ENCODE data around the gene SCAF11.

The SCAF11 gene

GRCh38 chr12:45918818-45919217 is 71.6 kb downstream of the SCAF11 start:
- DNase-seq (ENCODE audit: low spot score): no peak

GRCh38 chr12:45915405-45915804 is 75.0 kb downstream of the SCAF11 start:
- DNase-seq (ENCODE audit: low spot score): peak; percentile 7

GRCh38 chr12:45914090-45914489 is 76.3 kb downstream of the SCAF11 start:
- DNase-seq (ENCODE audit: low spot score): peak; percentile 76

- no peak for DNase-seq (ENCODE audit: low spot score)
Observed at GRCh38 chr12:45913631-45914030, 76.7 kb downstream of the SCAF11 start.

- no peak for DNase-seq (ENCODE audit: low spot score)
Observed at GRCh38 chr12:45912774-45913173, 77.6 kb downstream of the SCAF11 start.

- DNase-seq (ENCODE audit: low spot score): no peak
Observed at GRCh38 chr12:45909041-45909713, 81.2 kb downstream of the SCAF11 start.

GRCh38 chr12:45907955-45908354 is 82.4 kb downstream of the SCAF11 start:
- no peak for DNase-seq (ENCODE audit: low spot score)

GRCh38 chr12:45898094-45898493 is 92.3 kb downstream of the SCAF11 start:
- DNase-seq (ENCODE audit: low spot score): no peak

GRCh38 chr12:45895961-45896360 is 94.4 kb downstream of the SCAF11 start:
- no peak for DNase-seq (ENCODE audit: low spot score)

GRCh38 chr12:45893240-45893639 is 97.1 kb downstream of the SCAF11 start:
- DNase-seq (ENCODE audit: low spot score): no peak

- no peak for DNase-seq (ENCODE audit: low spot score)
Observed at GRCh38 chr12:45890276-45890675, 100.1 kb downstream of the SCAF11 start.

GRCh38 chr12:45887544-45887943 is 102.8 kb downstream of the SCAF11 start:
- no peak for DNase-seq (ENCODE audit: low spot score)

- no peak for DNase-seq (ENCODE audit: low spot score)
Observed at GRCh38 chr12:45886685-45887084, 103.7 kb downstream of the SCAF11 start.

GRCh38 chr12:45883187-45883586 is 107.2 kb downstream of the SCAF11 start:
- no peak for DNase-seq (ENCODE audit: low spot score)

GRCh38 chr12:45880533-45880932 is 109.8 kb downstream of the SCAF11 start:
- DNase-seq (ENCODE audit: low spot score): no peak

GRCh38 chr12:45879363-45879895 is 110.9 kb downstream of the SCAF11 start:
- DNase-seq (ENCODE audit: low spot score): no peak

- DNase-seq (ENCODE audit: low spot score): no peak
Observed at GRCh38 chr12:45878630-45879255, 111.6 kb downstream of the SCAF11 start.

GRCh38 chr12:45877069-45877468 is 113.3 kb downstream of the SCAF11 start:
- no peak for DNase-seq (ENCODE audit: low spot score)

- DNase-seq (ENCODE audit: low spot score): no peak
Observed at GRCh38 chr12:45872446-45872845, 117.9 kb downstream of the SCAF11 start.
